K562 (cell line): Measurements from ENCODE around the gene SLC16A1.

Experiments used
- CEBPB ChIP-seq: fragments of 450-650 bp; IDR thresholded peaks from 2 replicates; pipeline ENCODE4 v1.6.1; 2016; ENCODE audit warnings: missing genetic modification characterization, missing compliant biosample characterization
- EP300 ChIP-seq: IDR thresholded peaks from 2 replicates; pipeline ENCODE4 v1.6.1; 2012; ENCODE audit warnings: low read length, improper control_type of control experiment
- GABPA ChIP-seq: fragments of 200-800 bp; sonication (Bioruptor generic); conservative IDR thresholded peaks from 2 replicates; pipeline ENCODE4 v1.6.1; 2016; ENCODE audit warnings: low read depth, missing genetic modification characterization, missing compliant biosample characterization
- HDGF ChIP-seq: fragments of 450-650 bp; IDR thresholded peaks from 2 replicates; pipeline ENCODE4 v1.6.1; 2016
- NFXL1 ChIP-seq: fragments of 450-650 bp; formaldehyde crosslinking; IDR thresholded peaks from 2 replicates; pipeline ENCODE4 v1.4.0; 2021; ENCODE audit warnings: mild to moderate bottlenecking
- NRF1 ChIP-seq, 2 experiments: fragments of 450-650 bp; IDR thresholded peaks in 1 of 2; conservative IDR thresholded peaks in 1 of 2; 2 replicates each; pipeline ENCODE4 v1.6.1; 2014; ENCODE audit warnings: mild to moderate bottlenecking in 2 of 2
- SIN3A ChIP-seq, 2 experiments: fragments of 150-350 bp in 1 of 2; IDR thresholded peaks; 2 replicates each; pipeline ENCODE4 v1.6.1; 2011 to 2016; ENCODE audit warnings: borderline replicate concordance in 2 of 2, low read depth in 2 of 2, low read length in 2 of 2, mild to moderate bottlenecking in 2 of 2, moderate library complexity in 2 of 2; ENCODE audit not compliant: control insufficient read depth in 1 of 2
- ZBTB26 ChIP-seq: fragments of 450-650 bp; formaldehyde crosslinking; IDR thresholded peaks from 2 replicates; pipeline ENCODE4 v1.4.0; 2022; ENCODE audit warnings: missing genetic modification characterization
- ZFP36 ChIP-seq: fragments of 150-350 bp; IDR thresholded peaks from 2 replicates; pipeline ENCODE4 v1.6.1; 2018; ENCODE audit warnings: low read length, low read depth; ENCODE audit not compliant: partially characterized antibody
- ZNF24 ChIP-seq: fragments of 450-650 bp; IDR thresholded peaks from 2 replicates; pipeline ENCODE4 v1.6.1; 2016
- TF ChIP-seq, protein P1 (sequence below), 3 experiments: IDR thresholded peaks in 2 of 3; conservative IDR thresholded peaks in 1 of 3; 2 replicates each; pipeline ENCODE4 v1.5.1; 2011 to 2012; ENCODE audit warnings: low read length in 3 of 3, mild to moderate bottlenecking in 3 of 3, control low read depth in 2 of 3, improper control_type of control experiment in 1 of 3, inconsistent platforms in 1 of 3, low read depth in 1 of 3, mixed read lengths in 1 of 3, moderate library complexity in 1 of 3; ENCODE audit not compliant: insufficient read depth in 2 of 3
- TF ChIP-seq, protein P2 (sequence below), 2 experiments: fragments of 450-650 bp in 1 of 2; sonication (generic) in 1 of 2; formaldehyde crosslinking in 1 of 2; IDR thresholded peaks in 1 of 2; conservative IDR thresholded peaks in 1 of 2; 2 replicates each; pipeline versions ENCODE4 v1.6.1 to v1.8.1; 2016 to 2023; ENCODE audit warnings: mild to moderate bottlenecking in 2 of 2, moderate library complexity in 2 of 2, inconsistent platforms in 1 of 2, missing genetic modification reagents in 1 of 2
- TF ChIP-seq, protein P3 (sequence below), 2 experiments: IDR thresholded peaks in 1 of 2; conservative IDR thresholded peaks in 1 of 2; 2 replicates each; pipeline ENCODE4 v1.6.1; 2016; ENCODE audit warnings: low read depth in 2 of 2, mild to moderate bottlenecking in 1 of 2, missing compliant biosample characterization in 1 of 2, missing genetic modification characterization in 1 of 2, moderate library complexity in 1 of 2

DNA sequence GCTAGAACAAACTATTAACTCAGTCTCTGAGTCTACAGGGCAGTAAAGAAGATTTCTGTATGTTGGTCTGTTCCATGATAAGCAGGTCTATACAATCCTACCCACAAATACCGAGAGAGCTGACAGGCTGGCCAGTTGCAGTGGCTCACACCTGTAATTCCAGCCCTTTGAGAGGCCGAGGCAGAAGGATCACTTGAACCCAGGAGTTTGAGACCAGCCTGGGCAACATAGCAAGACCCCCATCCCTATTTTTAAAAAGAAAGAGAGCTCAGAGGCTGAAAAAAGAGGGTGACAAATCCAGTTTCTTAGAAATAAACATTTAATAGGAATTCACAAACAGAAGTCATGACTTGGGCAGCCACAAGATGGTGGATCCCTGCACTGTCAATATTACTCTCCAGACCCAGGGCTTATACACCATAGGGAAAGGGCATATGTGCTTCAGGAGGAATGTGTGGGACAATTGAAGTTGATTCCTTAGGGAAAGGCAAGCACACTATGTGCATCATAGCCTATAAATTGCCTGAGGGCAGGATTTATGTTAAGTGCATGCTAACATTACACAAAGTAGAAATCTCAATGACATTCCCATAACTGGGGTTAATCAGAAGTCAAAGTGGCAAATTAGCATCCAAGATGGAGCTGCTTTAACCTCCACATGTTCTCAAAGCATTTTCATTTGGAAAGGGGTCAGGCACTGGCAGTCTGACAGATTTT lies 66.8 kb downstream of the SLC16A1 start:
- TF ChIP-seq, protein P1, sequence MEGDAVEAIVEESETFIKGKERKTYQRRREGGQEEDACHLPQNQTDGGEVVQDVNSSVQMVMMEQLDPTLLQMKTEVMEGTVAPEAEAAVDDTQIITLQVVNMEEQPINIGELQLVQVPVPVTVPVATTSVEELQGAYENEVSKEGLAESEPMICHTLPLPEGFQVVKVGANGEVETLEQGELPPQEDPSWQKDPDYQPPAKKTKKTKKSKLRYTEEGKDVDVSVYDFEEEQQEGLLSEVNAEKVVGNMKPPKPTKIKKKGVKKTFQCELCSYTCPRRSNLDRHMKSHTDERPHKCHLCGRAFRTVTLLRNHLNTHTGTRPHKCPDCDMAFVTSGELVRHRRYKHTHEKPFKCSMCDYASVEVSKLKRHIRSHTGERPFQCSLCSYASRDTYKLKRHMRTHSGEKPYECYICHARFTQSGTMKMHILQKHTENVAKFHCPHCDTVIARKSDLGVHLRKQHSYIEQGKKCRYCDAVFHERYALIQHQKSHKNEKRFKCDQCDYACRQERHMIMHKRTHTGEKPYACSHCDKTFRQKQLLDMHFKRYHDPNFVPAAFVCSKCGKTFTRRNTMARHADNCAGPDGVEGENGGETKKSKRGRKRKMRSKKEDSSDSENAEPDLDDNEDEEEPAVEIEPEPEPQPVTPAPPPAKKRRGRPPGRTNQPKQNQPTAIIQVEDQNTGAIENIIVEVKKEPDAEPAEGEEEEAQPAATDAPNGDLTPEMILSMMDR (IDR thresholded peaks at IDR 0.05 in 2 of 3, conservative IDR thresholded peaks at IDR 0.05 in 1 of 3; ENCODE audit: insufficient read depth in 2 of 3, low read depth in 1 of 3, low read length in 3 of 3), result no peak
- TF ChIP-seq, protein P2, sequence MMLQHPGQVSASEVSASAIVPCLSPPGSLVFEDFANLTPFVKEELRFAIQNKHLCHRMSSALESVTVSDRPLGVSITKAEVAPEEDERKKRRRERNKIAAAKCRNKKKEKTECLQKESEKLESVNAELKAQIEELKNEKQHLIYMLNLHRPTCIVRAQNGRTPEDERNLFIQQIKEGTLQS (IDR thresholded peaks at IDR 0.05), result no peak
- TF ChIP-seq, protein P2 (CRISPR knock-in tag; conservative IDR thresholded peaks at IDR 0.05), result no peak
- no peak for TF ChIP-seq ZBTB26 (CRISPR knock-in tag)
- TF ChIP-seq SIN3A (IDR thresholded peaks at IDR 0.05; ENCODE audit: borderline replicate concordance in 2 of 2, control insufficient read depth in 1 of 2, low read depth in 2 of 2, low read length in 2 of 2), result no peak
- no peak for TF ChIP-seq NRF1 (conservative IDR thresholded peaks at IDR 0.05 in 1 of 2, IDR thresholded peaks at IDR 0.05 in 1 of 2)
- TF ChIP-seq, protein P3, sequence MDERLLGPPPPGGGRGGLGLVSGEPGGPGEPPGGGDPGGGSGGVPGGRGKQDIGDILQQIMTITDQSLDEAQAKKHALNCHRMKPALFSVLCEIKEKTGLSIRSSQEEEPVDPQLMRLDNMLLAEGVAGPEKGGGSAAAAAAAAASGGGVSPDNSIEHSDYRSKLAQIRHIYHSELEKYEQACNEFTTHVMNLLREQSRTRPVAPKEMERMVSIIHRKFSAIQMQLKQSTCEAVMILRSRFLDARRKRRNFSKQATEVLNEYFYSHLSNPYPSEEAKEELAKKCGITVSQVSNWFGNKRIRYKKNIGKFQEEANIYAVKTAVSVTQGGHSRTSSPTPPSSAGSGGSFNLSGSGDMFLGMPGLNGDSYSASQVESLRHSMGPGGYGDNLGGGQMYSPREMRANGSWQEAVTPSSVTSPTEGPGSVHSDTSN (CRISPR knock-in tag; IDR thresholded peaks at IDR 0.05; ENCODE audit: low read depth), result no peak
- TF ChIP-seq, protein P3 (tag; conservative IDR thresholded peaks at IDR 0.05; ENCODE audit: low read depth), result no peak
- TF ChIP-seq ZFP36, result no peak
- no peak for TF ChIP-seq ZNF24
- no peak for TF ChIP-seq EP300
- TF ChIP-seq HDGF, result no peak
- TF ChIP-seq CEBPB (tag), result no peak
- no peak for TF ChIP-seq GABPA
- no peak for TF ChIP-seq NFXL1 (CRISPR knock-in tag)
